GM18867 (cell line): ENCODE data around the gene SNRPD3.
"Not testable (repeated sequence)": the region's sequence is repeated elsewhere in the genome, so short reads cannot be mapped to it uniquely, and the experiment has no call there.

Experiments used
- ATAC-seq: cut with Tn5 transposase; IDR thresholded peaks from one replicate; pipeline ENCODE4 v1.9.1; 2021; ENCODE audit warnings: mild to moderate bottlenecking, moderate library complexity; ENCODE audit not compliant: unreplicated experiment

The SNRPD3 gene

GRCh38 chr22:24530968-24531367 is 24.8 kb upstream of the SNRPD3 start:
- ATAC-seq, result not testable (repeated sequence)

GRCh38 chr22:24532075-24532474 is 23.7 kb upstream of the SNRPD3 start:
- no peak for ATAC-seq

- ATAC-seq, result no peak
Measured at GRCh38 chr22:24535348-24535747, 20.5 kb upstream of the SNRPD3 start.

GRCh38 chr22:24536089-24536488 is 19.7 kb upstream of the SNRPD3 start:
- no peak for ATAC-seq

GRCh38 chr22:24540470-24540869 is 15.3 kb upstream of the SNRPD3 start:
- ATAC-seq, result no peak

- no peak for ATAC-seq
Measured at GRCh38 chr22:24541681-24542515, 13.9 kb upstream of the SNRPD3 start.

- ATAC-seq, result no peak
Measured at GRCh38 chr22:24542641-24543040, 13.2 kb upstream of the SNRPD3 start.

- no peak for ATAC-seq
Measured at GRCh38 chr22:24543185-24543601, 12.6 kb upstream of the SNRPD3 start.

GRCh38 chr22:24543679-24544243 is 12.0 kb upstream of the SNRPD3 start:
- no peak for ATAC-seq

GRCh38 chr22:24548812-24549211 is 7.0 kb upstream of the SNRPD3 start:
- ATAC-seq, result no peak

- ATAC-seq, result no peak
Measured at GRCh38 chr22:24550028-24550901, 5.5 kb upstream of the SNRPD3 start.

GRCh38 chr22:24550902-24551435 is 4.8 kb upstream of the SNRPD3 start:
- no peak for ATAC-seq

GRCh38 chr22:24552503-24553286 is 3.1 kb upstream of the SNRPD3 start:
- ATAC-seq, result not testable (repeated sequence)

- ATAC-seq, result no peak
Measured at GRCh38 chr22:24553597-24554312, 2.0 kb upstream of the SNRPD3 start.

- ATAC-seq, result peak; percentile 4
Measured at GRCh38 chr22:24554313-24555164, 1.3 kb upstream of the SNRPD3 start, which contains the start of gene GUCD1. Gene GUCD1, minus strand, starts transcription at chr22:24555138. Its CDS starts 147 bp downstream, at chr22:24554991.

GRCh38 chr22:24559471-24559870 is 3.7 kb downstream of the SNRPD3 start:
- no peak for ATAC-seq

GRCh38 chr22:24563246-24563645 is 7.4 kb downstream of the SNRPD3 start:
- ATAC-seq, result no peak

- no peak for ATAC-seq
Measured at GRCh38 chr22:24564376-24565058, 8.7 kb downstream of the SNRPD3 start.
